Ramos (cell line): Measurements from ENCODE around the gene SOHLH1.

ENCODE experiments used
- in situ Hi-C: fragments of 300-500 bp; cut with MboI; formaldehyde crosslinking; loops from one replicate; pipeline ENCODE4 v1.14.3; 2022; ENCODE audit warnings: low sequenced_read_pairs; ENCODE audit not compliant: unreplicated experiment

SOHLH1 gene

DNA sequence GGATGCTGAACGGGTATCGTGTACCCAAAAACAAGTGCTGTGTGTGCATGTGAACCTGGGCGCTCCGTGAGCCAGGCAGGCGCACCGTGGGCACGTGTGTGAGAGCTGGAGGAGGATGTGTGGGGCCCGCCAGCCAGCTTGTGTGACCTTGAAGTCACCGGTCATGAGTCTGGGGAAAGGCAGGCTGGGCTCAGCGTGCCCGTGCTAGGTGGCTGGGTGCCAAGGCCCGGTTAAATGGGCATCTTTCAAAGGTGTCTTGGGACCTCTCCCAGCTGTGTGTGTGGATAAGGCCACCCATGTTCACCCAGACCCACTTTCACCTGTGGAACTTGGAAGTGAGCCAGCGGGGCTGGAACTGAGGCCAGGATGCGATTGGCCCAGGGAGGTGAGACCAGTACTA lies 6.1 kb upstream of the SOHLH1 start:
- in situ Hi-C loops = no loop called here

DNA sequence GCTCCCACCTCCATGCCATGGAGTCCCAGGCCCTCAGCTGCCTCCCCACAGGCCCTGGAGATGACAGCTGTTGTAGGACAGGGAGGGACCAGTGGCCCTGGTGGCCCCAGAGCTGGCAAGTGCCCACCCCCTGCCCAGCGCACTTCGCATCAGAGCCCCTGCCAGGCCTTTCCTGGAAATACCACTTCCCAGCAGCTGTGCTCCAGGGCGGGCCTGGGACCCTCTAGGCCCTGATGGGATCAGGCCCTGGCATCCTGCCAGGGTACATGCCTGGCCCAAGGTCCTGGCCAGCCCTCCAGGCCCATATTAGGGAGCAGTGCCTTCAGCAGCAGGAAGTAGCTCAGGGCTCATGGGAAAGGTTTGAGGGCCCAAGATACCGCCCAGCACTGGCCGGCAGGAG lies 5.2 kb upstream of the SOHLH1 start:
- in situ Hi-C loops = no loop called here

DNA sequence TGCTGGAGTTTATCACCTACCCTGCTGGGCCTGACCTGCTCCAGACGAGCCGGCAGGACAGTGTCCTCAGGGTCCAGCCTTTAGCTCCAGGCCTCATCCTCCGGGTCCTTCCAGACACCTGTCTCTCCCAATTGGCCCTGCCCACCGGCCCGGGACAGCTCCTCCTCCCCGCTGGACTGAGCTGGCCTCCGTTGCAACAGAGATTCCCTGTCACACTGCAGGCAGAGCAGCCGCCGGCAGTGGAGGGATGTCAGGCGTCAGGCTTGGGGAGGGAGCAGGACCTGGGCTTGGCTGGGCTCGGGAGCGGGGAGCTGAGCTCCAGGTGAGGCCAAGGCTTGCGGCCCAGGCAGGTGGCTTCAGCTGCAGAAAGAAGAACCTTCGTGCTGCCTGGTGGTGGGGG lies 4.4 kb upstream of the SOHLH1 start:
- in situ Hi-C loops = no loop called here

DNA sequence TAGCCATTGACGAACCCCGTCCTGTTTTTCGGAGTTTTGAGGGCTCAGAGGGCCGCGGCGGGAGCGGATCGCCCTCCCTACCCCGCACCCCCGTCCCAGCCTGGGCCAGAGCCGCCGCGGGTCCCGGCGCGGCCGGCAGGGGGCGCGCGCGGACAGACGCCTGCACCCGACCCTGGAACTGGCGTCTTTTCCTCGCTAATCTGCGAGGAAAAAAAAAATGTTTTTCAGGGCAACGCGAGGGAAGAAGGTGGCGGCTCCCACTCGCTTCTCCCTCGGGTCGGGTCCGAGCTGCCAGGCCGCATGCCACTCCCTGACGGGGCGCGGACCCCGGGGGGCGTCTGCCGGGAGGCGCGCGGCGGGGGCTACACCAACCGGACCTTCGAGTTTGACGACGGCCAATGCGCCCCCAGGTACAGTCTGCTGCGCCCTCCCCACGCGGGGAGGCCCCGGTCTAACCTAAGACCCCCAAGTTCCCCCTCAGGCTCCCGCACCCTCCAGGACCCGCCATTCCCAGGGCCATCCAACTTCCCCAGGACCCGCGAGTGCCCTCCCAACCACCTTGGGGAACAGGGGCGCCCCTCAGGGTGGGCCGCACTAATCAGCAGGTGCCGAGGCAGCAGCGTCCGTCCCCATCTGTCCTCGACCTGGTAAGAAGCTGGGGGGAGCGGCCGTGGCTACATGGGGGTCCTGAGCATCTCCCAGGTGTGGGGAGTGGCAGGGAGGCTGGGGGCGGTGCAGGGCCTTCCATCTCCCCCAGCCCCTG lies 2.9 kb upstream of the SOHLH1 start, which contains the start of gene KCNT1:
TSS of gene KCNT1 (plus strand) at position 227 of the 763 bp plus-strand sequence. CDS start at position 301, 74 bp downstream.
- in situ Hi-C loops = no loop called here

DNA sequence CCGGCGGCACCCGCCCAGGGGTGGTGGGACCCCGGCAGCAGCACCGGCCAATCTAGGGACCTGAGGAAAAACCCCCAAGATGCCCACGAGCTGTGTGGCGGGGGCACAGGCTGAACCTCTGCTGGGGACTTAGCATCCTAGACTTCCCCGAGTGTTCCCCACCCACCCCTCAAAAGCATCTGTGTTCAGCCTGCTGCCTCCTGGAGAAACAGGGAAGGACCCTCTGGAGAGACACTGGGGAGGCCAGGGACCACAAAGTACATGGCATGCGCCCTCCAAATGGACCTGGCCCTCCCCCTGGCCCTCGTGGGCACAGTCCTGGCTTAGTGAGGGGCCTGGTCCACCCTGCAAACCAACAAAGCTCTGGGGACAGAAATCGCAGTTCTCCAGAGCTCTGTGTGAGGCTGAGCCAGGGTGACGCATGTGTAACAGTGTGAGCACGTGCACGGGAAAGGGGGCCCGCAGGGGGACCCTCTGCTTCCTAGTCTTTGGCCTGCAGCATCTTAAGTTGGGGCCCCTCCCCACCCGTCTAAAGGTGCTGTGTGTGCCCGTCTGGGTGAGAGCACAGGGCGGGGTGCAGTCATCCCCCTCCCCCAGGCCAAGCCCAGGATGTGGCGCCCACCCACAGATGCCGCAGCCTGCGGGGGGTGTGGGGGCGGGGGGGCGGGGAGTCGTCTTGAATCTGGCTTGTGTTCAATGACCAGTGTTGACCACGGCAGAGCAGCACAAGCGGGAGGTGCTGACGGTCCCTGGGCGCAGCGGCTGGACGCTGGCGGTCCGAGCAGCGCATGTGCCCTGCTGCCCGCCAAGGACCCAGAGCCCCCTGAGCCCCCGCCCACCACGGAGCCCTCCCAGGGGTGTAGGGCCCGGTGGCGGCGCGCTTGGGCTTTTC lies 2.0 kb upstream of the SOHLH1 start:
- in situ Hi-C loops = no loop called here

DNA sequence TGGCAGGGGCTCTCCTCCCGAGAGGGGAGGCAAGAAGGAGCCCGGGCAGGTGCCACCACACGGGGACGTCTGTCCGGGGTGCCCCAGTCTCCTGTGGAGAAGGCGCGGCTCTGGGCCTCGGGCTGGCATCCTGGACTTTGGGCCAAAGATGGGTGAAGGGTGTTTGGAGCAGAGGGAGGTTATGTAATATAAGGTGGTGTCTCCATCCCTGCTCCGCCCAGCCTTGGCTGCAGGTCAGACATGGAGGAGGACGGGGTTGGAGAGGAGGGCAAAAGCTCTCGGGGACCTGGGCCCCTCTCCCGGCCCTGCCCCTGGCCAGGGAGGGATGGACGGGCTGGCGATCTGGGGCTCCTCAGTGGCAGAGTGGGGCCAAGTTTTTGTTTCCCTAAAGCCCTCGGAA lies 1.2 kb upstream of the SOHLH1 start:
- in situ Hi-C loops = no loop called here

DNA sequence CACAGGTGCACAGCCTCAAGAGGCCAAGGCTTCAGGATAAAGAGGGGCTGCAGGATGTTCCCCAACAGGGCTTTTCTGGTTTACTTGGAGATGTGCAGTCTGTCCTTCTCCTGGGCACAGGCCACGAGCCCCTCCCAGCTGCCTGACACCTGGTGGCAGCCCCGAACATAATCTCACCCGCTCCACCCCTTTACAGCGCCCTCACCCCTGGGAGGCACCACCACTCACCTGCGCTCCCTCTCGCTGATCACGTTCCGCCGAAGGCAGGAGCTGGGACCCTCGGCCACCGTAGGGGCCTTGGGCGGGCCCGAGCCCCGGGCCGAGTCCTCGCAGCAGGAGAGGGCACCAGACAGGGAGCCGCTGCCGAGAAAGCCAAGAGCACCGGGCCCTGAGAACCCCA lies 514 bp downstream of the SOHLH1 start:
- in situ Hi-C loops = no loop called here

DNA sequence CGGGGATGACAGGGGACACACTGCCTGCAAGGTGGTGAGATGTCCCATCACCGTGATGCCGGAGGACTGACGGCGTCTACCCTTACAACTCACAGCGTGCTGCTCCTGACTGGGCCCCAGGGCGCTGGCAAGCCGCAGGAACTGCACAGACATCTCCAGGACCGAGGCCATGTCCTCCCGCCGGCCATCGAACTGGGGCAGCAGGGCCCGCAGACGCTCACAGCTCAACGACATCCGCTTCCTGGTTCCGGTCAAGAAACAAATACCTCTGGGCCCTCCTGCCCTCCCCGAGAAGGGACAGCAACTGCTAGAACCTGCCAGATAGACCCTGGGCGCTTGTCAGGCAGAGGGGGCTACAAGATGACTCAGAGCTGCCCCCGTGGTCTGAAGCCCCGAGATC lies 1.0 kb downstream of the SOHLH1 start:
- in situ Hi-C loops = no loop called here

DNA sequence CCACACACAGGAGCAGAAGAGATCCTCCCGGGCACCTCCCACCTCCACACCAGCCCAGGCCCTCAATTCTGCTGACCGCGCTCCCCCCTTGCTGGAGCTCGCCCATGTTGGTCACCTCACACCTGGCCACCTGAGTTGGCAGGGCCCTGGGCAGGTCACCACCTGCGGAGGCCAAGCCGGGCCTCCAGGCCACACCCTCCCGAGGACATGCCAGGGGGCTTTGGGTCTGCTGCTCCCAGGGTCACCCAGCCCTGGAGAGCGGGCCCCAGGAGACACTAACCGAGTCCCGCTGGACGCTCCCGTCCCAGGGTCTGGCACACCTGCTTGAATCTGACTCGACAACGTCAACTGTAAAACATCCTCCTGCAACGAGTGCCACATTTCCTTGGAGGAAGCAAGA lies 2.1 kb downstream of the SOHLH1 start:
- in situ Hi-C loops = no loop called here

DNA sequence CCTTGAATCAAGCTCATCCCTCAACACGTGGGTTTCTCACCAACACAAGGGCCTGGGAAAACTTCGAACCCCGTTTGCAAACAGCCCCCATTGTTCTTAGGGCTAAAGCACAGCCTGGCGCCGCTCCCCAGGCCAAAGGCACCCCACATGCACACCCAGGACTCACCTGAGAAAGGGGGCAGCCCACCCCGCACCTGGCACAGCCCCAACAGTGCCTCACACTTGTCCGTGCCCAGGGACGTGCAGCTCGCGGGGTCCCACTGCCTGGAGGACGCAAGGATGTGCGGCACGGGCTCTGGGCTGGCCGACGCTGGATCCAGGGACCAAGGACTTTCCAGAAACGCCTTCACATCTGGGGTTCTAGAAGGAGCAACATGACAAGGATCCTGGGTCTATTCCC lies 2.8 kb downstream of the SOHLH1 start:
- in situ Hi-C loops = no loop called here

DNA sequence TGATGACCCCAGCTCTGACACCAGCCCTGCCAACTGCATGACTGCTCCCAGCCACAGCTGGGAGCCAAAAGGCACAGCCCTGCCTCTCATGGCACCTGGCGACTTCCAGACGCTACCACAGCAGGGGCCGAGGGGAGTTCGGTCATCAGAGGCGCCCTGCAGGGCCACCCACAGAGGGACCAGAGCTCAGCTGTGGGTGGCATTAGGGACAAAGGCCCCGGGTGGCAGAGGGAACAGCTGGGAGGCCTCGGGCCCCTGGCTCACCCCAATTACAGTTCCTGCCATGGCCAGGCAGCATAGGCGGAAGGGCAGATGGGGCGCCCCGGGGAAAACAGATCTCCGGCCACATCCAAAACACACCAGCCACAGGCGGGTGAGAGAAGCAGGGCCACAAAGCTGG lies 3.6 kb downstream of the SOHLH1 start:
- in situ Hi-C loops = no loop called here

DNA sequence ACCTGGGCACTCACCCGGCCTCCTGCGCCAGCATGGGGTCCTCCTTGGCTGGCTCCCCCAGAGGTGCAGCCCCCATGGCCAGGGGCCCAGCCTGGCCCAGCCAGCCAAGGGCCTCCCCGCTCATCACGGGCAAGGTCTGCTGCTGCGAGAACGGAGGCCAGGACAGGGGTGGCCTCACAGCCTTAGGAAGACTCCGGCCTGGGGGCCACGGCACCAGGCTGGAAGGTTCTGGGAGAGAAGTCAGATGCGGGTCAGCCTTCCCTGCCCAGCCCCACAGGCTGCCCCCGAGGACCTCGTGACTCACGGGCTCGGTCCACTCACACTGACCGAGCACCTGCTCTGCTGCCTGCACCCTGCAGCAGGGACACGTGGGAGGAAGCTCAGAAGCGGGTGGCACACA lies 4.2 kb downstream of the SOHLH1 start:
- in situ Hi-C loops = no loop called here

DNA sequence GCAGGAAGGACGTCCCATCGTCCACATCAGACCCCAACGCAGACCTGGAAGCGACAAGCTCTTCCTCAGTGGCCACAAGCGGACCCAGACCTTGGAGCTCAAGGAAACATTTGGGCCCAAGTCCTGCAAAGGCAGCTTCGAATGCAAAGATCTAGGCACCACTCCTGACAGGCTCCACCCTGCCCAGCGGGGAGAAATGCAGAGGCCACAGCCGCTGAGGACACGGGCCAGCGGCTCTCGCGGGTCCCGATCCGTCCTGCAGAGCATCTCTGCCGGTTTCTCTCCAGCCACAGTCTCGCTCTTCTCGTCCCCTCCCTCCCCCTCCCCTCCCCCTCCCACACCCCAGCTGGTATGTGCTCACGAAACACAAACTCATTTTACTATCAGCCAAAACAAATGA lies 4.9 kb downstream of the SOHLH1 start:
- in situ Hi-C loops = no loop called here

DNA sequence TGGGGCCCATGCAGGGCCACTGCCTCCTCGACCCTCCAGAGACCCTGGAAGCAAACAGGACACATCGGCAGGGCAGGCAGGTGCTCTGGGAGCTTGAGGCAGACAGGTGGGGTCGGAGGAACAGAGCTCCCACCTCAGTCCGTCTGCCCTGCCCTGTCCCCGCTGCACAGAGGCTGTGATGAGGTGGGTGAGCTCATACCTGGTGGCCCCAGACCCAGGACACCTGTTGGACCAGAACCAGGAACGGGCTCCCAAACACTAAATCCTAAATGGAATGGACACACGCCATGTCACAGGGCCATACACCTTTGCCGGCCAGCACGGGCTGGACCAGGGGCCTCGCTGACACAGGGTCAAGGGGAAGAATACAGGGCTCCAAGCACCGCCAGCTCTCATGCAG lies 5.5 kb downstream of the SOHLH1 start:
- in situ Hi-C loops = no loop called here

DNA sequence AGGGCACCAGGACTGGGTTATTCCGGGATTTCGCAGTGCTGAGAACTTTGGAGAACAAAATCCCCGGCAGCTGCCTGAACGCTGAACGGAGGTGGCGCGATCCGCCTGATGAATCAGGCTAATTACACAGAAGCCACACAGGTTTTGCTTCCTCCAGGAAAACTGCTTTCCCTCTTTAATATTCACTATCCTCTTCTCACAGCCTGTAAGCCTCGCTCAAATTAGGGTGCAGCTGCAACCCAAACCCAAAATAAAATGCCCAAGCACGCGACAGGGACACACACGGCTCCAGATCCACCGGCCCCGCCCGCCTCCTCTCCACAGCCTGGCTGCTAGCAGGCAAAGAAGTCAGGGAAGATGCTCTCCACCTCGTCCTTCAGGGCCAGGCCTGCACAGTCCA lies 6.0 kb downstream of the SOHLH1 start:
- in situ Hi-C loops = no loop called here

DNA sequence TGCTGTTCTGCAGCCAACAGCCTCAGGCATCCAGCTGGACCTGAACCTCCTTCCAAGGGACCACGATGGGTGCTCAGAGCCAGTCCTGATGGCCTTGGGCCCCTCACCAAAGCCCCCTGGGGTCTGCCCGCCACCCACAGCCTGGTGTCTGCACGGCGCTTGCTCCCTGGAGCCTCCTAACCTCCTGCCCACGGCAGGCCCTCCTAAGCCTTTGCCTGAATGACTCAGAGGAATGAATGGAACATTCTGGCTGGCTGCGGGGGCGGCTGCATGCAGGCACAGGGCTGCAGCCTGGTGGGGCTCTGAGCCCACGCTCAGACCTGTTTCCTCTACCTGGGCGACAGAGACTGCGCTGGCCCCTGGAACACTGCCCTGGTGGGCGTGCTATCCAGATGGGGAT lies 6.9 kb downstream of the SOHLH1 start:
- in situ Hi-C loops = no loop called here

DNA sequence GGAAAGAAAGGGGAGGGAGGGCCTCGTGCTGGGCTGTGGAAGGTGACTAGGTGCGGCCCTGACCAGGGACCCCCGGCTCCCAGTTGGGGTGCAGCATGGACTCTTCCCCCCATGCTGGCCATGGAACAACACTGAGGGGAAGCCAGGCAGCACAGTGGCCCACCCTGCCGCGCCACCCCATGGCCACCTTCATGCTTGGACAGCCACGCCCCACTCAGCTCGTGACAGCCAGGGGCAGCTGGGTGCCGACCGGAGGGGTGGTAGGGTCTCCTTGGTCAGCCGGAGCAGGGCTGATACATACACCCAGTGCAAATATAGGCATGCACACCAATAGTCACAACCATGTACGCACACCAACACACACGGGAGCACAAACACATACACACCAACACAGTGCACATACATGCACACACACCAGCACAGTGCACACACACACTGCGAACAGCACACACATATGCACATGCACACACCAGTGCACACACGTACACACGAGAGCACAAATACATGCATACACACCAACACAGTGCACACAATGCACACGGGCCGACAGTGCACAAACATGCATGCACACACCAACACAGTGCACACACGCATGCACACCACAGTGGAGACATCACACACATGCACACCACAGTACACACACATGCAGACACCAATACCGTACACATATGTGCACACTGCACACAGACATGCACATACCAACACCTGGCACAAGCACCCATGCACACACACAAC lies 8.3 kb downstream of the SOHLH1 start:
- in situ Hi-C loops = no loop called here

DNA sequence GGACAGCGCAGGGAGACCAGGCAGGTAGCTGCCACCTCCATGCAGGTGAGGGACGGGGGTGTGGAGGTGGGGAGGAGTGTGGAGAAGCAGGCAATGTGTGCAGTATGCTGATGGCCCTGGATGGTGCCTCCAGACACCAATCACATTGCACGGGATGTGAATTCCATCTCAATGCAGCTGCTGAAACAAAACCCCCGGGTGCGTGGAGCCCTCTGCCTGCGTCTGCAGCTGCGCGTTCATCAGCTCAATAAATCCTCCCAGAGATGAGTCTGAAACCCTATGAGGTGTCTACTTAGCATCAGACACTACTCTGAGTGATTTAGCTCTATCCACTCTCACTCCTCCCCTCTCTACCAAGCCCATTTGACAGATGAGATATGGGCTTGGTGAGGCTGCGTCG lies 10.3 kb downstream of the SOHLH1 start:
- in situ Hi-C loops = no loop called here

DNA sequence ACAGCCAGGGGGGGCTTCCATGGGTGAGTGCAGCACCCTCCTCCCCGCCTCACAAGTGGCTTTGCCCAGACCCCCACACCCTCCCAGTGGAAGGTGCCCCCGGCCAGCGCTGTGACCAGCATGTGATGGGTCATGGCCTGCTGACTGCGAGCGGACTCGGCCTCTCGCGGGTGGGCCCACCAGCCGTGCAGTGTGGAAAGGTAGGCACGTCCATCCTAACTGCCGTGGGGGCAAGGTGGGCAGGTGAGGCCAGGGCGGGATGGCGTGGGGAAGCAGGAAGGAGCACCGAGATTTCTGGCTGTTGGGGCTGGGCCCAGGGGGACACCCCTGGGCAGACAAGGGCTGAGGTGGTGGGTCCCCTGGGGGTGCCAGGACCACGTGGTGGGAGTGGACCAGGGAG lies 12.1 kb downstream of the SOHLH1 start:
- in situ Hi-C loops = no loop called here

DNA sequence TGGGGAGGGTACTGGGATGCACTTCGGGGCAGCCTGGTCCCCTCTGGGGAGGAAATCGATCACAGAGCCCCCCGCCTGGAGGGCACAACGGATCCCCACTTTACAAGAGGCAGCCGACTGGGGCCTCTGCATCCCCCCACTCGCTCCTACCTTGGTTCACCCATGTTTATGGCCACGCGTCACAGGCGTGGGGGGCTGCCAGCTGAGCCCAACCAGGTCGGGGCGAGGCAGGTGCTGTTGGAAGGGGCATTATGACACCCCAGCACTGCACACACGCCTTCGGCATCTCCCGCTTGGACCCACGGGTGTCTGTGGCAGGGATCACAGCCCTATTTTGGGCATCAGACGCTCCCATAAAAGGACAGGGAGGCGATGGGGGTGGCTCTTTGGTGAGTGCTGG lies 14.6 kb downstream of the SOHLH1 start:
- in situ Hi-C loops = no loop called here
